ENCODE results near the gene MFSD2A.

DNA sequence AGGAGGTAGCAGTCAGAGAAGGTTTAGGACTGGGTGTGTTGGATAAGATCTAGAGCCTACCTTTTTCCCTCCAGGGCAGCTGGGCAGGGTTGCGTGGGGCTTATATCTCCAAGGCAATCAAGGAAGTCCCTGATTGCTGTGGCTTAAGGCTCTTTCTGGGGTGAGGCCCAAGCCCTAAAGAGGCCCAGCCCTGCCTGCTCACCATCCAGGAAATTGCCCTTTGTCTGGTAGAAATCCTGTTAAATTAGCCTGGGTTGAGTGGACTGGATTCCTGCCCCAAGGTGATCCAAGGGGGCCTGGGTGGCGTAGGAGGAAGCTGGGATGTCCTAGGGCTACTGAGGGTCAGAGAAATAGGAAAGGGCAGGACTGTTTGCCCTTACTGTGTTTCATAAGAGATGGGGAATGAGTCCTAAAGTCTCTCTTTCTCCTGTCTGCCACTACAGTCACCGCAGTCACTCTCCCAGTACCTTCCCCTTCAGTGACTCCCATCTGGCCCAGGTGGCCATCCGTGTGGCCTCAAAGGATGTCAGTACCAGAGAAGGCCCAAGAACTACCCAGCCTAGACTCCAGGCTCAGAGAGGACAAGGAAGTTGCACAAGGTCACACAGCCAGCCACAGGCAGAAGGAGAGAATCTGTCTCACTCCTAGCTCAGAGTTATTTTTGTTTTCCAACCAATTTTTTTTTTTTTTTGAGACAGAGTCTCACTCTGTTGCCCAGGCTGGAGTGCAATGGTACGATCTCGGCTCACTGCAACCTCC is 25.8 kb downstream of the MFSD2A start:
- TF ChIP-seq CTCF (IDR thresholded peaks at IDR 0.05) (no peak), POLR2A (IDR thresholded peaks at IDR 0.05; ENCODE audit: low read depth) (no peak)

Measured in esophagus muscularis mucosa (tissue), 3 donors.